DMS53 (cell line): ENCODE results near the gene HERPUD2.
"Not testable (repeated sequence)": the region's sequence is repeated elsewhere in the genome, so short reads cannot be mapped to it uniquely, and the experiment has no call there.

Experiments used
- DNase-seq: peaks from one replicate; lab custom pipeline; 2025; lab: John Stamatoyannopoulos, UW

Gene HERPUD2

GRCh38 chr7:35714407-35714806 lies 19.5 kb upstream of the HERPUD2 start:
- no peak for DNase-seq

- DNase-seq, result no peak
These were observed 17.8 kb upstream of the HERPUD2 start for GRCh38 chr7:35712563-35713226.

- DNase-seq, result no peak
These were observed 12.5 kb upstream of the HERPUD2 start for GRCh38 chr7:35707422-35707821.

- DNase-seq, result no peak
These were observed 11.1 kb upstream of the HERPUD2 start for GRCh38 chr7:35705932-35706461.

- no peak for DNase-seq
These were observed 9.3 kb upstream of the HERPUD2 start for GRCh38 chr7:35704261-35704660.

GRCh38 chr7:35702541-35702940 lies 7.6 kb upstream of the HERPUD2 start:
- DNase-seq, result no peak

GRCh38 chr7:35701287-35701900 lies 6.5 kb upstream of the HERPUD2 start:
- DNase-seq, result no peak

GRCh38 chr7:35700865-35701264 lies 5.9 kb upstream of the HERPUD2 start:
- DNase-seq, result no peak

GRCh38 chr7:35700333-35700732 lies 5.4 kb upstream of the HERPUD2 start:
- no peak for DNase-seq

- DNase-seq, result no peak
These were observed 4.9 kb upstream of the HERPUD2 start for GRCh38 chr7:35699796-35700305.

- DNase-seq, result not testable (repeated sequence)
These were observed 3.4 kb upstream of the HERPUD2 start for GRCh38 chr7:35698382-35698781.

- DNase-seq, result peak; percentile 14
These were observed 2.7 kb upstream of the HERPUD2 start for GRCh38 chr7:35697414-35698175.

GRCh38 chr7:35695987-35696386 lies 1.1 kb upstream of the HERPUD2 start:
- no peak for DNase-seq

- DNase-seq, result peak; percentile 56
These were observed 527 bp upstream of the HERPUD2 start for GRCh38 chr7:35695473-35695850.

GRCh38 chr7:35694161-35694783 lies 663 bp downstream of the HERPUD2 start:
- DNase-seq, result peak; percentile 64

- DNase-seq, result peak; percentile 64
These were observed 3.1 kb downstream of the HERPUD2 start for GRCh38 chr7:35691827-35692307.

- no peak for DNase-seq
These were observed 3.6 kb downstream of the HERPUD2 start for GRCh38 chr7:35691366-35691765.

GRCh38 chr7:35690614-35691013 lies 4.3 kb downstream of the HERPUD2 start:
- DNase-seq, result not testable (repeated sequence)

- DNase-seq, result no peak
These were observed 9.2 kb downstream of the HERPUD2 start for GRCh38 chr7:35685781-35686180.

GRCh38 chr7:35681231-35682029 lies 13.5 kb downstream of the HERPUD2 start:
- DNase-seq, result no peak

GRCh38 chr7:35680403-35681013 lies 14.4 kb downstream of the HERPUD2 start:
- DNase-seq, result no peak
